GM12892 (cell line): Measurements from ENCODE around the gene RBKS.

Source experiments
- POLR2AphosphoS5 ChIP-seq: IDR thresholded peaks from 2 replicates; pipeline ENCODE4 v1.6.1; 2011; ENCODE audit warnings: low read depth, low read length, control low read depth
- TAF1 ChIP-seq: IDR thresholded peaks from 2 replicates; pipeline ENCODE4 v1.6.1; 2011; ENCODE audit warnings: low read depth, mild to moderate bottlenecking, control low read depth, low read length, borderline replicate concordance

DNA sequence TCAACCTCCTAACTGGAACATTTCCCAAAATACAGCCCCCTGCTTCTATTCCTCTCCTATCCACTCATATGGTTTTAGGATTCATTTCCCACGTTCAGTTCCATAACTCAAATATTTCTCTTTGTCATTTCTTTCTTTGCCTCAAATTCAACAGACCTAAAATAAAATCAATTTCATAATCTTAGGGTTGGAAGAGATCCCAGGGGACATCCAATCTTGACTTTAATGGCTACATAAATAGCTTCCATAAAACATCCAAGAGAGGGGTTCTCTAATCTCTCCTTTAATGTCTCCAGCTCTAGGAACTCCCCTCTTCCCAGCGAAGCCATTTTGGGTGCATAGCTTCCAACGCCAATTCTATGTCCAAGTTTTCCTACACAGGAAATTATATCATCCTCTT, 33.8 kb downstream of the RBKS start:
- no peak for TF ChIP-seq TAF1
- TF ChIP-seq POLR2AphosphoS5: no peak
